HG03571 (cell line): Measurements from ENCODE around the gene RAC3.

ENCODE experiments used
- ATAC-seq: cut with Tn5 transposase; IDR thresholded peaks from one replicate; pipeline ENCODE4 v1.9.1; 2021; ENCODE audit not compliant: unreplicated experiment

Gene RAC3

DNA sequence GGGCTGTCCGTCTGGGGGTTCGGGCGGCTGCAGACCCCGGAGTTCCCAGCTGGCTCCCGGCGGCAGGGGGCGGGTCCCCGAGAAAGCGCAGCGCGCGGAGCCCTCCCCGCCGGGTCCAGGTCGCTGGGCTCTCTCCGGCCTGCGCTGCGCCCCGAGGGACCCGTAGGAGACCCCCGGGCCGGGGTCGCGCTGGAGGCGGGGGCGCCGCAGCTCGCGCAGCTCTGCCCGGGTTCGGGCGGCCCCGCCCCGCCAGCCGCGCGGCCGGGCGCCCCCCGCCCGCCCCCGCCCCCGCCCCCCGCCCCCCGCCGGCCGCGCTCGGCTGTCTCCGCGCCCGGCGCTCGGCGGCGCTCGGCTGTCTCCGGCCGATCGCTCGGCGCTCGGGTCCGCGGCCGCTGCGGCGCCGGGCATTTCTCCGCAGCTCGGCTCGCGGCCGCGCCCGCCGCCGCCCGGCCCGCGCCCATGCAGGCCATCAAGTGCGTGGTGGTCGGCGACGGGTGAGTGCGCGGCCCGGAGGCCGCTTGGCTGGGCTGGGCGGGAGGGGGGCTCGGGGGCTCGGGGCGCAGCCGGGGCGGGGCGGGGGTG lies at the start of gene RAC3:
TSS of gene RAC3 (plus strand) at position 376 of the 582 bp plus-strand sequence. CDS start at position 460, 84 bp downstream.
- no peak for ATAC-seq

DNA sequence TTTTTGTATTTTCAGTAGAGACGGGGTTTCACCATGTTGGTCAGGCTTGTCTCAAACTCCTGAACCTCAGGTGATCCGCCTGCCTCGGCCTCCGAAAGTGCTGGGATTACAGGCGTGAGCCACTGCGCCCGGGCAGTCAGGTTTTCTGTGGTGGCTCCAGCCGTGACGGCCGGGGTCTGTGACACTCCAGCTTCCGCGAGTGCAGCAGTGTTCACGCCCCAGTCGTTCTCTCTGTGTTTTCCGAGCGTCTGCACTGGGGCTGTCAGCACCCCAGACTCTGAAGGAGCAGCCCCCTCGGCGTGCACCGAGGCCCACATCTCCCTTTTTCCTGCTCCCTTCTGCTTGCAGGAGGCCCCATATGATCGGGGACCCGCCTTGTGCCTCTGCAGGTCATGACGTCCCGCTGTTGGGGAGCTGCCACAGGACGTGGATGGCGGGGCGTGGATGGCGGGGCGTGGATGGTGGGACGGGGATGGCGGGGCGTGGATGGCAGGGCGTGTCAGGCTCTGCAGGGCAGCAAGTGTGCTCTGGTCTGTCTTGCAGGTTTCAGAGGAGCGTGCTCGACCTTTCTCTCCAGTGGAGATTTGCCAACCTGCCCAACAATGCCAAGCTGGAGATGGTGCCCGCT lies 48.4 kb upstream of the RAC3 start:
- no peak for ATAC-seq

DNA sequence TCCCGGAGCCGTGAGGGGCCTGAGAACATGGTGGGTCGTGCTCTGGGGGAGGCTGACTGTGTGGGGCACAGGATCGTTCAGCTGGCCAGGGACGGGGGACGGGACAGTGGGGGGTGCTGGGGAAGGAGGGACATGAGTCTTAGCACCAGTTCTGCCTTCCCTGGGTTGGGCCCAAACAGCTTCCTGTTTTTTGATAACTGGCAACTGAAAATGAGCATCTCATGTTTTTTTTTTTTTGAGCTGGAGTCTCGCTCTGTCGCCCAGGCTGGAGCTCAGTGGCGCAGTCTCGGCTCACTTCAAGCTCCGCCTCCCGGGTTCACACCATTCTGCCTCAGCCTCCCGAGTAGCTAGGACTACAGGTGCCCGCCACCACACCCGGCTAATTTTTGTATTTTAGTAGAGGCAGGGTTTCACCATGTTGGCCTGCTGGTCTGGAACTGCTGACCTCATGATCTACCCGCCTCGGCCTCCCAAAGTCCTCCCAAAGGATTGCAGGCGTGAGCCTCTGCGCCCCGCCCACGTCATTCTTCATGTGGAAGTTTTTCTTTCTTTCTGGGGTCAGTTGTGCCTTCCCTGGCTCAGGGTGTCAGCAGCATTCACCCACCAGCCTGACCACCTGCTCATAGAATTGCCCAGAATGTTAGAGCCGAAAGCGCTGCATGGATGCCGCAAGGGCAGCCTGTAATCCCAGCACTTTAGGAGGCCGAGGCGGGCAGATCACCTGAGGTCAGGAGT lies 47.7 kb upstream of the RAC3 start:
- ATAC-seq = no peak

- ATAC-seq = no peak
Measured at GRCh38 chr17:81984773-81985410, 46.6 kb upstream of the RAC3 start.

DNA sequence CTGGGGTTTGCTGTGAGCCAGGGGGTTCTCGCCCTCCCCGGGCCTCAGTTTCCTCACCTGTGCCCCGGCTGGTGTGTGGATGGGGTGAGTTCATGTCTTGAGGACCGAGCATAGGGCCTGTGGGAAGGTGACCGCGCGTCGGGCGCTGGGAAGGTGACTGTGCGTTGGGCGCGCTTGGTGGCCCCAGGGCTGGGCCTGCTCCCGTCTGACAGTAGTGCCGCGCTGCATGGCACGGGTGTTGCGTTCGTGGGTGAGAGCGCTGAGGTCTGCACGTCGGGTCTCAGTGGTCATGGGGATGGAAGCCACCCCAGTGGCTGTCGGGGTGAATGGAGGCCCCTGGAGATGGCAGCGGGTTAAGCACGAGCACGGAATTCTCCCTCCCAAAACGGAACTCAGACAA lies 44.9 kb upstream of the RAC3 start:
- no peak for ATAC-seq

- ATAC-seq = no peak
Measured at GRCh38 chr17:81987161-81987770, 44.2 kb upstream of the RAC3 start.

DNA sequence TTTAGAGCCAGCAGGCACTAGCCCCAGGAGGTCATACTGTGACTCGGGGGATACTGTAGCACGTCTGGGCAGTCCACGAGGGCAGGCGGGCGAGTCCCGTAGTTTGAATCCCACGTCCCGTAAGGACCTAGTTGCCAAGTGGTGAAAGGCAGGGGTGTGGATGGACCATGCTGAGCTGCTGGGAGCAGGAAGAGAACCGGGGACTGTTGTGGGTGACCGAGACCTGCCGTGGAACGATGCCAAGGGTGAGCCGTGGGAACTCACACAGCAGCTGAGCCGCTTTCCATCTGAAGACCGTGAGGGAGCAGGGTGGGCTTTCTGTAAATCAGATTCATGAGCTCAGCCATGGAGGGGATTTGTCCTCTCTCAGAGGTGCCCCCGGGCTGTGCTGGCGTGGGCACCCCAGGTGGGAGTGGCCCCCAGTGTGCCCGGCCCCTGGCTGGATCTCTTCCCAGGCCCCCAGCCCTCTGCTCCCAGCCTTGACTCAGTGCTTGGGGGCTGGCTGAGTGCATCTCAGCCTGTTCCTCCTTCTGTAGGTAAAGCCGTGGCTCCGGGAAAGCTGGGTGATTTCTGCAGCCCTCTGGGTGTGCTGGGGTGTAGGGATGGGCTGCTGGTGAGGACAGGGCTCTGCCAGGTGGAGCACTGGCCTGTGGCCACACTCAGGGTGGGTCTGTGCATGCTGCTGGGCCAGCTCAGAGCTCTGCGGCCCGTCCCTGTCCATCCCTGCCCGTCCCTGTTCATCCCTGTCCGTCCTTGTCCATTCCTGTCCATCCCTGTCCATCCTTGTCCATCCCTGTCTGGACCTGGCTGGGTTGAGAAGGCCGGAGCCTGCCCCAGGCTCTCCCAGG lies 40.4 kb upstream of the RAC3 start:
- ATAC-seq = no peak

DNA sequence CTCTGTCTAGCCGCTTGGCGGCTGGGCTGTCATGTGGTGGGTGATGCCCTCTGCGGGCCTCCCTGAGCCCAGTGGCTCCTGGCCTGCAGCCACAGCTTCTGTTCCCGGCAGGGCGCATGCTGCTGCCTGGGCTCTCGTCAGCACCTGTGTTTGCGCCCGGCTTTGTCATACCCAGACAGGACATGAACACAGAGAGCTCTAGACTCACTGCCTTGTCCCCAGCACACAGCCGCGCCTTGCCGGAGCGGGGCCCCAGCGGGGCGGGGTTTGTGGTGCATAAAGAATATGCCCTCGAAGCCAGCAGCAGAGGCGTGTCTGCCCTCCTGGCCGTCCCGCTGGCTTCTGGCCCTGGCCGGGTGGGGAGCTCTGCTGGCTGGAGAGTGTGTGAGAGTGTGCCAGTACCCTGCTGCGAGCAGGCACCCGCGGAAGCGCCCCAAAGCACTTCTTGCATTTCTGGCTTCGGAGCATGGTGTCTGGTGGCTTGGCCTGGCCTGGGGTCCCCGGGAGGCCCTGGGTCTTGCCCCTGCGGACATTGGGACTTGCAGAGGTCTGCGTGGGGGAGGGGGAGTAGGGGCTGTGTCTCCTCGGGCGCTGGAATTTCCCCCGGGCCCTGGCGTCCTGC lies 39.7 kb upstream of the RAC3 start:
- no peak for ATAC-seq

- no peak for ATAC-seq
Measured at GRCh38 chr17:81992306-81993102, 39.0 kb upstream of the RAC3 start.

- ATAC-seq = no peak
Measured at GRCh38 chr17:81993729-81994592, 37.5 kb upstream of the RAC3 start.

GRCh38 chr17:81994593-81995462 lies 36.6 kb upstream of the RAC3 start:
- no peak for ATAC-seq

DNA sequence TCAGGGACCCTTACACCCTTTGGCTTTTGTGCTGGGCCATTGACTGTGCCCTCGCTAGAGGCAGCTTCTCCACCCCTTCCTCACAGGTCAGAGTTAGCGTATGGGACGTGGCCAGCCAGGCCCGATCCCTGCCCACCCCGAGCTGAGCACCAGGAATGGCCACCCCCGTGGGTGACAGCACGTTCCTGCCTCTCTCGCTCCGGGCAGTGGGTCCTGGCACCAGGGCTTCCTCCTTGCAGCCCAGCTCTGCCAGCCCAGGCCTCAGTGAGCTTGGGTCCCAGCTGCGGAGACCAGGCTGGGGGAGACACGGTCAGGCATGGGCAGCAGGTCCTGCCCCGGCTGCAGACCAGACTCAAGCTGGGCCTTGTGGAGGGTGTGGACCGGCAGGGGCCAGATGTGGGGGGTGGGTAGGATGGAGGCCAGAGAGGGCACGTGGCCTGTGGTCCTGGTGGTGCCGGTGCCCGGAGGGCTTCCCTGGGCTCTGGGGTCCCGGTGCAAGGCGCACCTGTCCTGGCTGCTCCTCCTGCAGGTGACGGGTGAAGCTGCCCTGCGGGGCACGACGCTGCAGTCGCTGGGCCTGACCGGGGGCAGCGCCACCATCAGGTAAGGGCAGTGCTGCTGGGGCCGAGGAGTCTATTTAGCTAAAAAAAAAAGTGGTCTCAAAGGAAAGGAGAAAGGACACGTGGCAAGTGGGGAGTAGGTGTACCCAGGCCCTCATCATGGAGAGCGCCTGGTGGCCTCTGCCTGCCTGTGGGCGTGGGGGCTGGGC lies 35.8 kb upstream of the RAC3 start:
- no peak for ATAC-seq

DNA sequence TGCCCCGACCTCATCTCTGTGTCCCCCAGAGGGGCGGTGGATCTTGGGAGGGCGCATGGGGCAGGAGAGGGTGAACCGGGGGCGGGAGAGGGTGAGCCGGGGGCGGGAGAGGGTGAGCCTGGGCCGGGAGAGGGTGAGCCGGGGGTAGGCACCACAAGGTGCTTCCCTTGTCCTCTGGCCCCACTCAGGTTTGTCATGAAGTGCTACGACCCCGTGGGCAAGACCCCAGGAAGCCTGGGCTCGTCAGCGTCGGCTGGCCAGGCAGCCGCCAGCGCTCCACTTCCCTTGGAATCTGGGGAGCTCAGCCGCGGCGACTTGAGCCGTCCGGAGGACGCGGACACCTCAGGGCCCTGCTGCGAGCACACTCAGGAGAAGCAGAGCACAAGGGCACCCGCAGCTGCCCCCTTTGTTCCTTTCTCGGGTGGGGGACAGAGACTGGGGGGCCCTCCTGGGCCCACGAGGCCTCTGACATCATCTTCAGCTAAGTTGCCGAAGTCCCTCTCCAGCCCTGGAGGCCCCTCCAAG lies 35.2 kb upstream of the RAC3 start:
- no peak for ATAC-seq

DNA sequence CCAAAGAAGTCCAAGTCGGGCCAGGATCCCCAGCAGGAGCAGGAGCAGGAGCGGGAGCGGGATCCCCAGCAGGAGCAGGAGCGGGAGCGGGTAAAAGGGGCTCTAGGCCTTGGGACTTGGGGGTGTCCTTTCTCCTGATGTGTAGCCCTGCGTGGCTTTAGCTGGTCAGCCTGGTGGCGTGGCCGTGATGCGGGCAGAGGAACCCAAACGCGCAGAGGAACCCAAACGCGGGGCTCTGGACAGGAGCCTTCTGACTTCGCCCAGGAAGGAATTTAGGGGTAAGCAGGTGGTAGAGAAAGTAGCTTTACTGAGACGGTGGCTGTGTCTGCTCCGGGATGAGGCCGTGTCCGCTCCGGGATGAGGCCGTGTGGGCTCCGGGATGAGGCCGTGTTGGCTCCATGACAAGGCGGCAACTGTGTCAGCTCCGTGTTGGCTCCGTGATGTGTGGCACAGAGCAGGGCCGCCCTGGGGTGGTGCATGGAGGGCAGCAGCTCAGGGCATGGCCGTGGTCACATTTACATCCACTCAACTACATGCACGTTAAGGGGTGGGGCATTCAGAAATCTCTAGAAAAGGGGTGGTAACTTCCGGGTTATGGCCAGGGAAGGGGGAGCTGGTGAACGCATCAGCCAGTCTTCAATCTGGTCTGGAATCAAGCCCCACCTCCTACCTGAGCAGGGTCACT lies 34.6 kb upstream of the RAC3 start:
- ATAC-seq = no peak

GRCh38 chr17:81998212-81998611 lies 33.3 kb upstream of the RAC3 start:
- no peak for ATAC-seq
